ENCODE data around the gene TEX13C.
"Not testable (repeated sequence)": the region's sequence is repeated elsewhere in the genome, so short reads cannot be mapped to it uniquely, and the experiment has no call there.

Gene TEX13C

DNA sequence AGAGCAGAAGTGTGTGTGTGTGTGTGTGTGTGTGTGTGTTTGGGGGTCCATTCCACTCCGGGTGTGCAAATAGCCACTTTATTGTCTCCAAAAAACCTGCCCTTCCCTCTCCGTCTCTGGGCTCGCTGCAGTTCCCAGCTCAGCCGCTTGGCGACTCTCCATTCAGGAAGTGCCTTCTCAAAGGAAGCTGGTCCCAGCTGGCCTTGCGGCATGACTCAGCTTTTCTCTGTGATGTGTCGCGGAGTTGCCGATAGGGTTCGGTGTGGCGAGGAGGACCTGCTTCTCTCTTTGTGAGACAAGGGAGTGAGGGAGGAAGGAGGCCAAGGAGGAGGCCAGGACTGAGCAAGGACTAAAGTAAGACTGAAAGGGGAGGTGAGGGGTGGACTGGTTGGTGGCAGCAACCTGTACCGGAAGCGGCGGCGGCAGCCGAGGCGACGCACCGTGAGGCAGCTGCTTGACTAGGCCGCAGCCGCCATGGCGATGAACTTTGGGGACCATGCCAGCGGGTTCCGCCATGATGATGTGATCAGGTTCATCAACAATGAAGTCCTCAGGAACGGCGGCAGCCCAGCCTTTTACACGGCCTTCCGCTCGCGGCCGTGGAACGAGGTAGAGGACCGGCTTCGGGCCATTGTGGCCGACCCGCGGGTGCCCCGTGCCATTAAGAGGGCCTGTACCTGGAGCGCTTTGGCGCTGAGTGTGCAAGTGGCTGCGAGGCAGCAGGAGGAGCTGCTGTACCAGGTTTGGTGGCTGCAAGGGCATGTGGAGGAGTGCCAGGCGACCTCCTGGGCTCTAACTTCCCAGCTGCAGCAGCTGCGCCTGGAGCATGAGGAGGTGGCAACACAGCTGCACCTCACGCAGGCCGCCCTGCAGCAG is at the start of gene TEX13C:
Gene TEX13C (plus strand): TSS at position 226 of the 876 bp plus-strand sequence. CDS start 249 bp downstream, at position 475.
- DNase-seq, result no peak

DNA sequence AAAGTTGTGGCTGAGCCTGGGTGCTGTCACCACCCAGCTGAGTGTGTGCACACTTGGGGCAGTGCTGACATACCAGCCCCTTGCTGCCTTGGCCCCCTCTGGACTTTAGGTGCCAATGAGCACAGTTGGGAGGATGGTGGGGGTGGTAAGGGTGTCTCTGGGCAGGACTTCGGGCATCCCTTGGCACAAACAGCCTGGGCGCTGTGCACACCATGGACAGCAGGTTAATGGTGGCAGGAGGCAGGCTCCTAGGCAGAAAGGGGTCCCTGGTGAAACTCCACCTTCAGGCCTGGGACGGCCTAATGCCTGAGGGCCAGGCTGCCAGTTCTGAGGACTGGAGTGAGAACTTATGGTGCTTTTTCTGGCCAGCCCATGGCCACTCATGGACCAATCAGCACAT is 32.4 kb upstream of the TEX13C start:
- DNase-seq, result no peak

DNA sequence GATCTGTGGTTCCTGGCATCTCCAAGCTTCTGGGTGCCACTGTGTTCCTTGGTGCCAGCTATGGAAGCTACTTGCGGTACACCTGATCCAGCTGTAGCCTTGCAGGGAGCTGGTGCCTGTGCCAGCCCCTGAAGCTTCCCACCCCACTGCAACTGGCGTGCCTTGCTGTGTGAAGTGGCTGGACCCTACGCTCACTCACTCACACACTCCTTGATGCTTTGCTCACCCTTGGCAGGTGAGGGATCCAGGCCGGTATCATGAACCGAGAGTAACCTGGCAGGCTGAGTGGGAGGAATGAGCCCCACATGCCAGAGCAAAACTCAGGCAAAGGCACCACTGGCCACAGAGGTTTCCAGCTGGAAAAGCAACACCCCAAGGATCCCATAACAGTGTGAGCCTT is 31.3 kb upstream of the TEX13C start:
- no peak for DNase-seq

DNA sequence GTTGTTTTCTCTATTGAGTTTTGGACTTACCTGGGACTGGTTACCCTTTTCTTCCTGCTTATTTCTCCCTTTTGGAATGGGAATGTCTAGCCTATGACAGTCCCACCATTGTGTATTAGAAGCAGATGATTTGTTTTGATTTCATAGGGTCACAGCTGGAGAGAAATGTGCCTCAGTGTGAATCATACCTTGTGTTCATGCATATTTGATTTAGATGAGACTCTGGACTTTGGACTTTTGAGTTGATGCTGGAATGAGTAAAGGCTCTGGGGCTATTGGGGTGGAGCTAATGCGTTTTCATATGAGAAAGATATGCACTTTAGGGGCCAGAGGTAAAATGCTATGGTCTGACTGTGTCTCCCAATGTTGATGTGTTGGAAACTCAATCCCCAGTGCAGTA is 30.5 kb upstream of the TEX13C start:
- no peak for DNase-seq

DNA sequence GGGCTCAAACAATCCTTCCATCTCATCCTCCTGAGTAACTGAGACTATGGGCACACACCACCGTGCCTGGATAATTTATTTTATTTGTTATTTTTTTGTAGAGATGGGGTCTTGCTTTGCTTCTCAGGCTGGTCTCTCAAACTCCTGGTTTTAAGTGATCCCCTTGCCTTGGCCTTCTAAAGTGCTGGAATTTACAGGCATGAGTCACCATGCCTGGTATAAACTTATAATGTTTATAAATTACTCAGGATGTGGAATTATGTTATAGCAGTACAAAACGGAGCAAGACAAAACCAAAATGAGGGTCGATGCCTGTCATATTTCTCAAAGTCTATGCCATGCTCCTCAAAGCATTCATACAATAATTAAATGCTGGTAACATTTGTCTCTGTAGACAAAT is 29.8 kb upstream of the TEX13C start:
- no peak for DNase-seq

DNA sequence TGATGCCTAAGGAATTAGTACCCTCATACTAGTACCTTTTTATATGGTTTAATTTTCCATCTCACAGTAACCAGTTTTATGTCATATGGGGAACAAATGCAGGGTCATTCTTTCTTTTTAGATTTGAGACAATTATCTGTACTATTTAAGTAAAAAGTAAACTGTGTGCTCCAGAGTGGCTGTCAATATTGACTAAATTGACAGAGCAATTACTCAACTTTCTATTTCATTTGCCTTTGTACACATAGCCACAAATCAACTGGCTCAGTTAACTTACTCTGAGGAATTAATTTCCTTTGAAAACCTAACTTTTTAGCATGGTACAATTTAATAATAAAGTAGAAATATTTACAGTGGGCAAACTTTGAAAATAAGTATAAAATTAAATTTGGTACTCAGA is 28.5 kb upstream of the TEX13C start:
- no peak for DNase-seq

DNA sequence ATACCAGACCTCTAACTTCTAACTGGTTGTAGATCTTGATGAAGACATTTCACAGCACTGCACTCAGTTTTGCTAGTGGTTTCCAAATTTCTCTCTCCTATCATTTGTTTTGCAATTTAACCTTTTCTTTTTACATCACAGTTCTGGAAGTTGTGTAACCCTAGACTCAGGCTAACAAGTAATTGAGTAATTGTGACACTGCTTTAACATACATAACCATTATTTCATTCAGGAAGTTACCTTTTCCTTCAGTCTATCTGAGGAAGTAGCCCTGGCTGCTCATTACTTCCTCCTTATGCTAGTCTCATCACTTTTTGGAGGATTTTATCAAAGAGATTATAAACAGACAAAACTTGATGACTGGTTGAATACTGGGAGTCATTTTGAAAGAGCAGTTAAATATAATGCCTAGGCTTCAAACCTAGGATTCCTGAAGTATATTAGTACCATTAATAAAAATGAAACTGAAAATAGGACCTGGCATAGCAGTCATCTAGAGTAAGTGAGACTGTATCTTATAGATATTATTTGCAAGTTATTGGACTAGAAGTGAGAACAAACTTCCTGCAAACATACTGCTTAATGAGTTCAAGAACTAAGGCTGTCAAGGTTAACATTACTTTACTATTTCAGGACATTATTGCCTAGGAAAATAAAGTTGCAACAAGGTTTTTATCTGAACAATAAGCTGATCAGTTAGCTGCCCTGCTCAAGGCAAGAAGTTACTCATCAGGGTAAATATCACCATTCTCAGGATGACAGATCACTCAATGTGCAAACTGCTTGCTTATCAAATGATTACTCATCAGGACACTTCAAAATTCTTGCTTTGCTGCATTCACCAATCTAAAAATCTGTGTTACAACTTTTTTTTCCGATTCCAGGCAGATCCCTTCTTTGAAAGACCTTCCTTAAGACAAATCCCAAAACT is 25.6 kb upstream of the TEX13C start:
- DNase-seq, result no peak

DNA sequence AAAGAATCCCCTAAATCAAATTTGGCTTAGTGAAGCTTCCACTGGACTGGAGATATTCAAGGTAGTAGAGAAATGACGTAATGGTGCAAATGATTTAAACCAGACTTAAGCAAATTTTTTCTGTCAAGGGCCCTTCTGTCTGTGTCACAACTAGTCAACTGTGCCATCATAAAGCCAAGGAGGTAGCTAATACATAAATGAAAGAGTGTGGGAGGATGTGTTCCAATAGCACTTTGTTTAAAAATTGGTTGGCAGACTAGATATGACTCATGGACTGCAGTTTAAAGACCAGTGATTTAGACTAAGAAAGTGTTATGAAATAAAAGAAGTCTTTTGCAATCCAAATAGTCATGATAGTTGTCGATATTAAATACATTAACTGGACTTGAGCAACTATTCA is 24.3 kb upstream of the TEX13C start:
- no peak for DNase-seq

DNA sequence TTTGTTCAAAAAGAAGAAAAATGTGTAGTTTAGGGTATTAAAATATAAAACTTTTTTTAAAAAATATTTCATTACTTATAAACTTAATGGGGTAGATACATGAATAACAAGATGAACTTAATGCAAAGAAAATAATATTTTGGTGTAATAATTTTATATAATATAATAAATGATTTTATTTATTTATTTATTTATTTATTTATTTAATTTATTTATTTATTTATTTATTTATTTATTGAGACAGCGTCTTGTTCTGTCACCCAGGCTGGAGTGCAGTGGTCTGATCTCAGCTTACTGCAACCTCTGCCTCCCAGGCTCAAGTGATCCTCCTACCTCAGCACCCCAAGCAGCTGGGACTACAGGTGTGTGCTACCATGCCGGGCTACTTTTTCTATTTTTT is 20.8 kb upstream of the TEX13C start:
- no peak for DNase-seq

DNA sequence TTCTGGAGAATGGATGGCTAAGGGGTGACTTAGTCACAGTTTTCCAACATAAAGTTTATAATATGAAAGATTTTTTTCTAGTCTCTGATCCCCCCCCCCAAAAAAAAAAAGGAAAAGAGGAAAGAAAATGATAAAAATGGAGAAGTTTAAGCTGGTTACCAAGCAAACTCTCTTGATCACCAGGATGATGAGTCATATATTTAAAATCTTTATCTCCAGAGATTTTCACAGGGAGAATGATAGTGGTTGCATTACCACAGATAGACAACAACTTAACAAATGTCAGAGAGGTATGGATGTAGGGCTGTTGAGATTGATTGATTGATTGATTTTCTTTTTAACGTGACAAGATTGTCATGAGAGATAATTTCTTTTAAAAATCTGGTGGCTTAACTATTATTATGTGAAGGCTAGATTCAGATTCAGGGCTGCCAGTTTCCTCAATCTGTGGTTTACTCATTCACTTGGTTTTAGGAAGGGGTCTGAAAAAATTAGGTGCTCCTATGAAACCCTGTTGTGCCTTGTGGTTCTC is 13.3 kb upstream of the TEX13C start:
- no peak for DNase-seq

DNA sequence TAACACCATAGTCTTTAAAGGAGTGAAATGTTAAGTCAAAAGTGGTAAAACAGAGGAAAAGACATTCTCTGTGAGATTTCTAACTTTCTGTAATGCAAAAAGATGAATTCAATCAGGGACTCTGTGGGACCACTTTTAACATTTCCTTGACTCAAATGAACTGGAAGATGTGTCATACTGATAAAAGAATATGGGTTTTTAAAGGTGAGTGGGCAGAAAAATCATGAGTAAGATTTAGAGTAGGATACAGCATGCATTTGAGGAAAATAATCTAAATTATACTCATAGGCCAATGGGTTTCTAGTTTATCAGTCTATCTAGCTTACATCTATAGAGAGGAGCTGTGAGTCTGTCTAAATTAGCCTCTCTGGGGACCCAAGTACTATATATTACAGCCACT is 11.0 kb upstream of the TEX13C start:
- no peak for DNase-seq

DNA sequence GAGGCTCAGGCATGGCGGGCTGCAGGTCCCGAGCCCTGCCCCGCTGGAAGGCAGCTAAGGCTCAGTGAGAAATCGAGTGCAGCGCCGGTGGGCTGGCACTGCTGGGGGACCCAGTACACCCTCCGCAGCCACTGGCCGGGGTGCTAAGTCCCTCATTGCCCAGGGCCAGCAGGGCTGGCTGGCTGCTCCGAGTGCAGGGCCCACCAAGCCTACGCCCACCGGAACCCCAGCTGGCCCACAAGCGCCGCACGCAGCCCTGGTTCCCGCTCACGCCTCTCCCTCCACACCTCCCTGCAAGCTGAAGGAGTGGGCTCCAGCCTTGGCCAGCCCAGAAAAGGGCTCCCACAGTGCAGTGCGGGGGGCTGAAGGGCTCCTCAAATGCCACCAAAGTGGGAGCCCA is 505 bp upstream of the TEX13C start:
- not testable (repeated sequence) for DNase-seq

DNA sequence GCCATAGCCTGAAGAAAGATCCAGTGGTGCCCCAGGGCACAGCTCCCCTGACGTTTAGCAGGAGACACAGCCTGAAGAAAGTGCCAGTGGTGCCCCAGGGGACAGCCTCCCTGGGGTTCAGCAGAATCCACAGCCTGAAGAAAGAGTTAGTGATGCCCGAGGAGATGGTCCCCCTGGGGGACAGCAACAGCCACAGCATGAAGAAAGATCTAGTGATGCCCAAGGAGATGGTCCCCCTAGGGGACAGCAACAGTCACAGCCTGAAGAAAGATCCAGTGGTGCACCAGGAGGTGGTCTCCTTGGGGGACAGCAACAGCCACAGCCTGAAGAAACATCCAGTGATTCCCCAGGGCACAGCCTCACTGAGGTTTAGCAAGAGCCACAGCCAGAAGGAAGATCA is 2.8 kb downstream of the TEX13C start:
- no peak for DNase-seq

DNA sequence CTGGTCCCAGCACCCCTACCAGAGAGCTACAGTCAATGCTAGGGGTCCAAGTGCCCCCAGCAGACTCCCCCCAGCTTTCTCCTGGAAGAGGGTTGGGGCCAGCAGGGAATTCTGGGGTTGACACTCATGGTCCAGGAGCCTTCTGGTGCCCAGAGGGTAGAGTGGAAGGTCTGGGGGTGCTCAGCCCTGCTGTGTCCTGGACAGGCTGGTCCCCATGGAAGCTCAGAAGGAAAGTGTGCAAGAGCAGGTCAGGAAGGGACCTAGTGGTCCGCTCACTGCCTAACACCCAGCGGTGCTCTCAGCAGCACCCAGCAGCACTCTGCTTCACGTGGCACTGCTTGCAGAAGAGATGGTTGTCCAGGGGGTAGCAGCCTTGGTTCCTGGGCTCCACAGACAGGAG is 6.9 kb downstream of the TEX13C start:
- no peak for DNase-seq

DNA sequence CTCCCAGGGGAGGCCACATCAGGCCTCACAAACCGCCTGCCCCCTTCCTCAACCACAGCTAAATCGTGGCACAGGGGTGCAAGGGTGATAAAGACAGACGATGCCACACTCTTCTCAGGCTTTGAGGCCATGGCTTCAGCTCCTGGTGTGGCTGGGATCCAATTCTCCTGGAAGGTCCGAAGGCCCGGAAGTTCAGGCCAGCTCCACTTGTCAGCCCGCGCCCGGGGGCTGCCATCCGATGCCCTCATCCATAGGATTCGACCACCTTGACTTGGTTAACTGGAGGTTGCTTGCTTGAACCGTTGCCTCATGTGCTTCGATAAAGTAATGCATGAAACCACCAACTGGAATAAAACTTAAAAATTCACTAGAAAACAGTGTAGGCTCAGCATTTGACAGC is 8.2 kb downstream of the TEX13C start:
- DNase-seq, result no peak

DNA sequence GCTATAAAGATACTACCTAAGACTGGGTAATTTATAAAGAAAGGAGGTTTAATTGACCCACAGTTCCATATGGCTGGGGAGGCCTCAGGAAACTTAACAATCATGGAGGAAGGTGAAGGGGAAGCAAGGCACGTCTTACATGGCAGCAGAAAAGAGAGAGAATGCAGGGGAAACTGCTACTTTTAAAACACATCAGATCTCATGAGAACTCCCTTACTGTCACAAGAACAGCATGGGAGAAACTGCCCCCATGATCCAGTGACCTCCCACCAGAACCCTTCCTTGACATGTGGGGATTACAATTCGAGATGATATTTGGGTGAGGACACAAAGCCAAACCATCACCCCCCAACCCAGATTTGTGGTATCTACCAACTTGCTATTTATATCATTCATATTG is 13.9 kb downstream of the TEX13C start:
- no peak for DNase-seq

DNA sequence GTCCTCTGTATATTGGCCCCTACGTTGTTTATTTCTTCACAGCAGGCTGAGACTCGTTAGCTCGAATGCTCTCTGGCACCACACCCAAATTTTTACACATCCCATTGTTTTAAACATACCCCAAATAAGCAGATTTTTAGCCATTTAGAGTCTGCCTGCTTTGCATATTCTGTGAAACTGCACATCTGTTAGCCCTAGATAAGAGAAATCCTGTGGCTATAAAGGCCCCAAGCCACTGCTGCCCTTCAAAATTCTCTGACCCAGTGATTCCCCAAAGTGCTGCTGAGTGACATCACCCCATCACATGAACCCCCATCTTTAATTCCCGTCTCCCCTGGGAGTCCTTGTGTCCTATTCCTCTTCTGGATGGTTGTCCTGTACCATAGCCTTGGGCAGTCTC is 20.8 kb downstream of the TEX13C start:
- no peak for DNase-seq

DNA sequence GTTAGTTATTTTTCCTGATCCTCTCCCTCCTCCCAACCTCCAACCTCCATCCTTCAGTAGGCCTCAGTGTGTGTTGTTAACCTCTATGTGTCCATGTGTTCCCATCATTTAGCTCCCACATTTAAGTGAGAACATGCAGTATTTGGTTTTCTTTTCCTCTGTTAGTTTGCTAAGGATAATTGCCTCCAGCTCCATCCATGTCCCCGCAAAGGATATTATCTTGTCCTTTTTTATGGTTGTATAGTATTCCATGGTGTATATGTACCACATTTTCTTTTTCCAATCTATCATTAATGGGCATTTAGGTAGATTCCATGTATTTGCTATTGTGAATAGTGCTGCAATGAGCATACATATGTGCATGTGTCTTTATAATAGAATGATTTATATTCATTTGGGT is 54.5 kb downstream of the TEX13C start:
- no peak for DNase-seq

All from suppressor macrophage treated with lipopolysaccharide for 4 hours (primary cell).